Activated CD4-positive, alpha-beta T cell treated with anti-CD3 and anti-CD28 coated beads for 24 hours (primary cell): Measurements from ENCODE around the gene ANKRD33B.

Experiments used
- DNase-seq, 2 donors: peaks; one replicate each; pipeline ENCODE4 v3.0.0-alpha.2; 2020; ENCODE audit warnings: low read depth in 2 of 2

The ANKRD33B gene

DNA sequence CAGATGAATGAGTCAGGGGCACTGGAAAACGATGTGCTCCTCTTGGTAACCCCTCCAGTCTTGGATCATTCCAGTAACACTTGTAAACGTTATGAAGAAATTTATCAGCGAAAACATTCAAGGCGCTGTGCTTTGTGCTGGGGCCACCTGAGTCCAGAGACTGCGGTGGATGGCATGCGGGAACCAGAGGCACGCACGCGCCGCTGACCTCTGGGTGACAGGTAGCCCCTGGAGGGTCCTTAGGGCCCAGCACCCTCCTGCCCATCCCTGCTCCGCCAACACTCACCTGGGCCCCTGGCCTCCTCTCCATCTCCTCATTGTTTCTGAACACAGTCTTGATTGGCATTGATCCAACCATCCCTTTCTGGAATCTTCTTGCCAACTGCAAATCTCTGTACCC, 110.2 kb downstream of the ANKRD33B start:
- no peak for DNase-seq

DNA sequence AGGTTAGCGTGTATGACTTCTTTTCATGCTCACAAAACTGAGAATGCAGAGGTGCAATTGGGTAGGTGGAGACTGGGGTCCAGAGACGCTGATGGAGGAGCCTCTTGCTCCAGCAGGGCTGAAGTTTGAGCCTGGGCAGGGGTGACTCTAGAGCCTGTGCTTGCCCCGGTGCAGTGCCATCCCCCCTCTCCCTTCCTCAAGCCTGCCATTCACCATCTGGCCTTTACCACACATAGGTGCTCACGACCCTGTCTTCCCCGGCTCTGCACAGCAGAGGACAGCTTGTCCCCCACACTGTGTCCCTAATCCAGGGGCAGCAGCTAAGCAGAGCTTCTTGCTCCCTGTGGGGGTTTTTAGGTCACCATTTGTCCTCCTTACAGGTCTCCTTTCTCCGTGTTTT, 110.7 kb downstream of the ANKRD33B start:
- no peak for DNase-seq

DNA sequence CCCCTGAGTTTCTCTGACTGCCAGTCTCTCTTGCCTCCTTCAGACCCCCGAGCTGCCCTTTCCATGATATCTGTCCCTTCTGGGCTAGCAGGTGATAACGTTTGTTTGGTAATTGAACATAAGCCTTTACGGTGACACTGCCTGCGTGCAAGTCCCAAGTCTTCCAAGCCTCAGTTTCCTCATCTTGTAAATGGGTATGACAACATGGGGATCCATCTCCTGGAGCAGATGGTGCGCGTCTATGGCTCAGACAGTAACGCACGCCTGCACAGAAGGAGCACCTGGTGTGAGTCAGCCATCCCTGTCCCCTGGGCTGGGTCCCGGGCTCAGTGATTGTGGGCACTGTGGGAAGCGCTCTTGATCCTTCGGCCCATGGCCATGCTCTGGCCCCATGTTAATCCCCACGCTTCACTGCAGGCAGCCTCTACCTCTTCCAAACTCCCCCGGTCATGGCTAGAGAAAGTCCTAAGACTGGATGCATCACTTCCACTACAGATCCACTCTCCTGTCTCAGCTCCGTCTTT, 111.4 kb downstream of the ANKRD33B start:
- no peak for DNase-seq

DNA sequence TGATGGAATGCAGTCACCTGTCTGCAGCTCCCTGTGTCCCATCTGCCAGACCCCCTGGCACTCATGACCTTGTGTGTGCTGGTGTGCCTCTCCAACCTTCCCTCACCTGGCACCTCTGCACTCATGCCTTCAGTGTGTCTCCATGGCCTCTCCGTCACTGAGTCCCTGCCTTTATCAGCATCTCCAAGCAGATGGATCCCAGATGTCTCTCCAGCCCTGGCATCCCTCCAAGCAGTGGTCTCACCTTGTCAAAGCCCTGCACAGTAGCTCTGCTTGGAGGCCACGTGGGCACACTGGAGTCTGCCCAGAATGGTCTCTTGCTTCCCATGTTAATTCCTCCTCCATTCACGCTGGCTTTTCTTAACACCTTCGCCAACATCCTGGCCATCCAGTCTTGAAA, 112.4 kb downstream of the ANKRD33B start:
- no peak for DNase-seq

DNA sequence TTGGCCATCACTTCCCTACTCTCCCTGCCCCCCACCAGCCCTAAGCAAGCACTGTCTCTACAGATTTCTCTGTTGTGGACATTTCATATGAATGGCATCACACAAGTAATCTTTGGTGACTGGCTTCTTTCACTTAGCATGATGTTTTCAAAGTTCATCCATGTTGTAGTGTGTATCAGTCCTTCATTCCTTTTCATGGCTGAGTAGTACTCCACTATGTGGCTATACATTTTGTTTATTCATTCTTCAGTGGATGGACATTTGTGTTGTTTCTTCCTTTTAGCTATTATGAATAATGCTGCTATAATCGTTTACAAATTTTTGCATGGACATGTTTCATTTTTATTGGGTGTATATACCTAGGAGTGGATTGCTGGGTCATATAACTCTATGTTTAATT, 113.1 kb downstream of the ANKRD33B start:
- no peak for DNase-seq

DNA sequence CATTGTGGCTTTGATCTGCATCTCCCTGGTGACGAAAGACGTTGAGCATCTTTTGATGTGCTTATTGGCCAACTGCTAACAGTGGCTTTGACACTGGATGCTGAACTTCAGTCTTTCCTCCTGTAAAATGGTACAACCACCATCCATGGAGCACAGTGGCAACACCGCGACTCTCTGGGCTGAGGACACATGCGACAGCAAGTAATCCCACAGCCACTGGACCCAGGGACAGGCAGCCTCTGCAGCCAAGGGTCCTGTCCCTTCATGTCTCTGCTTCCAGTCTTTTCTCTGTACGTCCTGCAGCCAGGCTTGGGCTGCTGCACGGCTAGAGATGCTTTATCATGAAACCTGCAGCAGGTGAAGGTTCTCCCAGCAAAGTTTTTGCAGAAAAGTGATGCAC, 113.7 kb downstream of the ANKRD33B start:
- DNase-seq = no peak

DNA sequence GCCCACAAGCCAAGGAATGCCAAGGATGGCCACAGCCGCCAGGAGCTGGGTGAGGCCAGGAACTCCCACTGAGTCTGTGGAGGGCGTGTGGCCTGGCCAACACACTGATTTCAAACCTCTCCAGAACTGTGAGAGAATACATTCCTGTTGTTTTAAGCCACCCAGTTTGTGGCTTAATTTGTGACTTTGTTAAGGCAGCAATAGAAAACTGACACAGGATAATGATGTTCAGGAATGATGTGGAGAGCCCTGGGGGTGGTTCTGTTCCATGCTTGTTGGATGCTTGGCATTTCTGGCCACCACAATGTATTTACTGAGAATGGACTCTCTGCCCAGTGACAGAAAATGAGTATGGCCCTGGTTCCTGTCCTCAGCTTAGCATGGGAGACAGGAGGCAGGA, 114.4 kb downstream of the ANKRD33B start:
- DNase-seq = no peak

DNA sequence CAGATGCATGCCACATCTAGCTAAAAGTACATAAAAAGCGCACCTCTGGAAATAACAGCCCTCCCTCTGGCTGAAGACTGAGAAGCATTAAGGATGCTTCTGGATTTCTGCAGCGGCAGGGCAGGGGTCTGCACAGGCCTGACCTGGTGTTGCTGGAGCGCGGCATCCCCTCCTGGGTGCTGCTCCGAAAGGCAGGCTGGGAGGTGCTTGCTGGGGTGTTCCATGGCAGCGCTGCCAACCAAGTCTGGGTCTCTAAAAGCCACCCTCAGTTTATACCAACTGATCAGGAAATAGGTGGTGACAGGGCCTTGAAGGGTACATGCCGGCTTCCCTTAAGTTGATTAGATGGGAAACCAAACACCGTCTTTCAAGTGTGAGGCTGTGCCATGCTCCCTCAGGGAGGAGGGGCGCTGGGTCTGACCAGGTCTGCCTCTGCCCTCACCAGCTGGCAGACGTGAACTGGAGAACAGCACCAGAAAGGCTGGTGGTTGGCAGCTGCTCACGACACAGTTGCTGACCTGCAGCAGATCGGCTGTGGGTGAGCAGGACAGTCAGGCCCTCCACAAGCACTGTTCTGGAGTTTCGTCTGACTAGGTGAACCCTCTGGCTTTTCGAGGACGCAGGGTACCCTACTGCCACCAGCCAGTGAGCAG, 115.6 kb downstream of the ANKRD33B start:
- DNase-seq = no peak

DNA sequence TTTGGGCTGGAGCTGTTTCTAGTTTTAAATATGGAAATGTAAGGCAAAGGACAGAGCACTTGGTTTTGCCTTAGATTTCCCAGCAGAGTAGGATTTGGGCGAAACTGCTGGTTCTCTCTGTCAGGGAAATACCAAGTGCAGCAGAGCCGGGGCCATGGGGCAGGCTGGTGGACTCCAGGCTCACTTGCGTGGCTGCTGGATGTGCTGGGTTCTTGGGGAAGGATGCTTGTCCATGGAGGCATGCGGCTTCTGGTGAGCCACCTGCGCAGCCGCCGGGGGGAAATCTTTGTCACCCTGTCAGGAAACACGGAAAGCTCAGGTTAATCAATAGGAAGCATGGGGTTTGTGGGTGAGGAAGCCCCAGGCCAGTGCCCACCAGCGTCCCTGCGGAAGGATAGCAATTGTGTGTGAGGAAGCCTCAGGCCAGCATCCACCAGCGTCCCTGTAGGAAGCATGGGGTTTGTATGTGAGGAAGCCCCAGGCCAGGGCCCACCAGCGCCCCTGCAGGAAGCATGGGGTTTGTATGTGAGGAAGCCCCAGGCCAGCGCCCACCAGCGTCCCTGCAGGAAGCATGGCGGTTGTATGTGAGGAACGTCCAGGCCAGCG, 117.1 kb downstream of the ANKRD33B start:
- no peak for DNase-seq

DNA sequence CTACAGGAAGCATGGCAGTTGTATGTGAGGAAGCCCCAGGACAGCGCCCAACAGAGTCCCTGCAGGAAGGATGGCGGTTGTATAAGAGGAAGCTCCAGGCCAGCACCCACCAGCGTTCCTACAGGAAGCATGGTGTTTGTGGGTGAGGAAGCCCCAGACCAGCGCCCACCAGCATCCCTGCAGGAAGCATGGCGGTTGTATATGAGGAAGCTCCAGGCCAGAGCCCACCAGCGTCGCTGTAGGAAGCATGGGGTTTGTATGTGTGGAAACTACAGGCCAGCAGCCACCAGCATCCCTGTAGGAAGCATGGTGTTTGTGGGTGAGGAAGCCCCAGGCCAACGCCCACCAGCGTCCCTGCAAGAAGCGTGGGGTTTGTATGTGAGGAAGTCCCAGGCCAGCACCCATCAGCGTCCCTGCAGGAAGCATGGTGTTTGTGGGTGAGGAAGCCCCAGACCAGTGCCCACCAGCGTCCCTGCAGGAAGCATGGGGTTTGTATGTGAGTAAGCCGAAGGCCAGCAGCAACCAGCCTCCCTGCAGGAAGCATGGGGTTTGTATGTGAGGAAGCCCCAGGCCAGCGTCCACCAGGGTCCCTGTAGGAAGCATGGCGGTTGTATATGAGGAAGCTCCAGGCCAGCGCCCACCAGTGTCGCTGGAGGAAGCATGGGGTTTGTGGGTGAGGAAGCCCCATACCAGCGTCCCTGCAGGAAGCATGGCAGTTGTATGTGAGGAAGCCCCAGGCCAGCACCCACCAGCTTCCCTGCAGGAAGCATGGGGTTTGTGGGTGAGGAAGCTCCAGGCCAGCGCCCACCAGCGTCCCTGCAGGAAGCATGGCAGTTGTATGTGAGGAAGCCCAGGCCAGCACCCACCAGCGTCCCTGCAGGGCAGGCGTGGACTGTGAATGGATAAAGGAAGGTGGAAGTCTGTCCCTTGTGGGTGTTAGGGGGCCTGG, 118.1 kb downstream of the ANKRD33B start:
- DNase-seq = no peak

DNA sequence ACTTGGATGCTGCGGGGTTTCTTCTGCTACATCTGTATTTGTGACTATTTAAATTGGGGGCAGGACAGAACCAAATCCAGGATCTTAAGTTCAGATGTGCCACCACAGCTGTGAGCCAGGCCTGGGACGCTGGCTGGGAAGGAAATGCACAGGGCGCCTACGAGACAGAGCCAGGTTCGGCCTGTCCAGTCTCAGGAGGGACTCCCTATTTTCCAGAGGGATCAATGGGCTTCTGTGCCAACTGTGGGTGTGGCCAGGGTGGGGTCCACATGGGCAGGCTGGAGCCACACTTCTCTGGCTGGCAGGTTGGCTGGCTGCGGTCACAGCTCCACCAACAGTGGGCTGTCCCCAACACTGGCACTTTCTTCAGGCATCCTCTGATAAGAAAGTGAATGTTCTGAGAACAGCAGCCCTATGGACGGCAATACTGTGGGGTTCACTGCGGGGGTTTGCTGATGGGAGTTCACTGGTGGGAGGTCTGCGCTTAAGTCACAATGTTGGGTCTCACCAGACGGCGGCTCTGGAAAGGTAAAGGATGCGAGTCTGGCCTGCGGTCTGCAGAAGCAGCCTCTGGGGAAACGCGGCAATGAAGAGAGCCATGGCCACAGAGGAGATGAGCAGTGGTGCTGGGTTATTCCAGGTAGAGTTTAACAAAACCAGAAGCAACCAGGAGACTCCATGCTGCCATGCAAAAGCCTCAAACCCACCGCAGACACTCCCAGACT, 119.1 kb downstream of the ANKRD33B start:
- no peak for DNase-seq

DNA sequence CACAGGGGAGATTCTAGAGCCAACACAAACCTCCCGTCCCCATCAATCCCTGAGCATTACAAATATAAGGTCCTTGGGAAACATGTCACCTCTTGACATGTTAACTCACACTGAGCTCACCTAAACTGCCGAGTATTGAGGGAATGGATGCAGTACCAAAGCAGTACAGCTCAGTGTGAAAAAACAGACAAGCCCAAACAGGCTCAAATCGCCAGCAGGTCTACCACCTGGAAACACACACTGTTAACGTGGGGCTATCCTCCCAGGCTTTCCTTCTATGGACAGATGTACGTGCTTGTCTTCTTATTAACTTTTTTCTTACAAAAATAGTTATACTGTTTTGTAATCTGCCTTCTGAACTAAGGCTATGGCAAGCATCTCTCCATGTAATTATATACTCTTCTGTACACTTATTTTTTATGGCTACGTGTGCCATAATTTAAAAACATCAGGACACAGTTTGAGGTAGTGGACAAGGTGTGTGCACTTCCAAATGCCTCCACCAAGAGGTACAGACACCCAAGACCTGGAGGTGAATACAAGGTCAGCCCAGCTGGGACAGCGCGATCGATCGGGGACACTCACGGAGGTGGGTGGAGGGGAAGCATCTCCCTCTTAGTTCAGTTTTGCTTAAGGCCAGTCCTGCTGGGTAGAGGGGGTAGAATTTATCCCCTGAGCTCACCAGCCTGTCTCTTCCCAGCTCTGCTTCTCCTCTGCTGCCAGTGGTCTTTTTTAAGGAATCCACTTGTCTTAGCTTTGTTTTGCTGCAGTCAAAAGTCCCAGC, 120.6 kb downstream of the ANKRD33B start:
- DNase-seq = no peak

DNA sequence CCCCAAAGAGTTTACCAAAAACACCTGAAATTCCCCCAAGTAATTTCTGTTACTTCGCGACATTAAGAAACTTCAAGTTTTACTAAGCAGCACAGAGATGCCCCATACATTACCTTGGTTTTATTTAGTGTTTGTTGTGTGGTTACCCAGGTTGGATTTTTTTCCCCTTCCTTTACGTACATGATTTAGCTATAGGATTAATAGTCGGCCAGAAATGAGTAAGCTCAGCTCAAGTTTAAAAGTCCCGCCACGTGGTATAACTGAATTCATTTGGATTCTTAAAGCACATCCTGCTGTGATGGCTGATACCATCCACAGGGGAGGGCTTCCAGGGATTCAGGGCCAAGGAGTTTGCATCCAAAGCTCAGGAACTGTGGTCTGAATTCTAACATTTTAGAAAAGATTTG, 121.2 kb downstream of the ANKRD33B start:
- DNase-seq = no peak

DNA sequence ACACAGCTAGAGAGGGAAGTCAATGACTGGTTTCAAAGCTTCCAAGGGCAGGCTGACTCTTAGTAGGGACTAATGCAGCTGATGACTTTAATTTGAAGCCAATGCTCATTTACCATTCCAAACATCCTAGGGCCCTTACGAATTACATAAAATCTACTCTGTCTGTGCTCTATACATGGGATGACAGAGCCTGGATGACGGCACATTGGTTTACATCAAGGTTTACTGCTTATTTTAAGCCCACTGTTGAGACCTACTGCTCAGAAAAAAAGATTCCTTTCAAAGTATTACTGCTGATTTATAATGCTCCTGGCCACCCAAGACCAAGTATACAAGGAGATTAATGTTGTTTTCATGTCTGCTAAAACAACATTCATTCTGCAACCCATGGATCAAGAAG, 123.0 kb downstream of the ANKRD33B start:
- DNase-seq = no peak

DNA sequence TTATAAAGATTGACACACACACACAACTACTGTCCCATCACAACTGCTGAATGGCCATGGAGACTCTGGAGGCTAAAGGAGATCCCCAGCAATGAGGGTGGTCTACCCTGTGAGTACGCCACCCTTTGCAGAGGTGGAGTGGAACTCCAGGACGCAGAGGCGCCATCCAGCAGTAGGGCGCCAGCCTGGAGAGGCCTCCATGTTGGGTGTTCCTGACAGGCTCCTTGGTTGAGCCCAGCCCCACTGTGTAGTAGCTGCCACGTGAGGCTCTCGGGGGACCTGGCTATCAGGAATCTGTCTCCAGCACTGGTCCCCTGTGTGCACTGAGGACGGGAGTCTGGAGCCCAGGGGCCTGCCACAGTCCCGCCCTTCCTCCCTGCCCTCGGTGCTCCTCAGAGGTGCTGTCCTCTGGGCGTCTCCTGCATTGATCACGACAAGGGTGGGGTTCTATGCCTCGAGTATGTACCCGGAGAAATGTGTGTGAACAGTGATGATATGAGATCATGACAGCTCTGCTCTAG, 124.8 kb downstream of the ANKRD33B start:
- DNase-seq = no peak

DNA sequence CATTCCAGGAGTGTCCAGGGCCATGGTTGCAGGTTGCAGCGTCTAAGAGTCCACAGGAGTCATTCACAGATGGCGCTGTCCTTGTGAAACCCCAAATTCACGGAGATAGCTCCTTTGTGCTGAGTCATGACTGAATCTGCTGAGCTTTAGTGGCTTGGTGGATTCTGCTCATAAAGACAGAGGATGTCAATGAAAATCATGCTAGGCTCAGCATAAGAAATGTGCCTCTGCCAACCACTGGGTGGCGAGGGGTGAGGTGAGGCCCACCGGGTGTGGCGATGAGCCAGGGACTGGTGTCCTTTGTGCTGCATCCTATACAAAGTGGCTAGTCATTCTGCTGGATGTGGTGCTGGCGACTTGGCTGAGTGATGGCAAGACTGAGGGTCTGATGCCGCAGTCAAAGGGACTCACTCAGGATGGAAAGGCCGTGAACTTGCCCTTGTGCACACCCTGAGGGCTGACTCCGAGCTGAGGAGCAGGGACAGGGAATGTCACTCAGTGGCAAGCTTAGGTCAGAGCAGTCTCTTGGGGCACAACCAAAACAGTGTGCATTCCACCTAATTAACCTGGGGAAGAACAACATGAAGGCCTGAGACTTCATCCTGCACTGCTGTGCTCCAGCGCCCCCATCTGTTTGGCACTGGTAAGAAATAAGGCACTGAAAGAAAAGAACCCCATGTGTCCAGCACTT, 125.7 kb downstream of the ANKRD33B start:
- DNase-seq = no peak

DNA sequence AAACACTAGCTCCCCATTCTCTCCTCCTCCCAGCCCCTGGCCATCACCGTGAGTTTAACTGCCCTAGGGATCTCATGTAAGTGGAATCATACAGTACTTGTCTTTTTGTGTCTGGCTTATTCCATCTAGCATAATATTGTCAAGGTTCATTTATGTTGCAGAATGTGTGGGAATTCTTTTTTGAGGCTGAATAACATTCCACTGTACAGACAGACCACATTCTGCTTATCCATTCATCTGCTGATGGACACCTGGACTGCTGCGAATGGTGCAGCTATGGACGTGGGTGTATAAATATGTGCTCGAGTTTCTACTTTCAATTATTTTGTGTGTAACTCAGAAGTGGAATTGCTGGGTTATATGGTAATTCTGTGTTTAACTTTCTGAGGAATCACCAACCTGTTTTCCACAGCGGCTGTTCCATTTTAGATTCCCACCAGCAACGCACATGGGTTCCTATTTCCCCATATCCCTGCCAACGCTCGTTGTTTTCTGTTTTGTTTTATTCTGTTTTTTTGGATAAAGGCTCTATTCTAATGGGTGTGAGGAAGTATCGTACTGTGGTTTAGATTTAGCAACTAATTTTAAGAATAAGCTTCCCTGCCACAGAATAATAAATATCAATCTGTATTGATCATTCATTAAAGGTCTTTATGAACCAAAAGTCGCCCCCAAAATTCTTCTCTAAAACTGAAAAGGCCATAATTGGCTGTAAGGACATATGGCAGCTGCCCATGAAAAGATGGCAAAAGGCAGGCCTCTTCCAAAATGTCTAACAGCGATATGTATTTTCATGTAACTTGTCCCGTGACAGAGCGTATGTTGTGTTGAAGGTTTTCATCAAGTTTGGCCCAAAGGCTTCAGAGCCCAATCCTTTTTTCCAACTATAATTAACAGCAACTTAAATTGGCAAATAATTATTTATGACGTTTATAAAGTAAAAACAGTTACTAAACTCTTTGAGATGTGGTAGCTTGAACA, 126.9 kb downstream of the ANKRD33B start:
- DNase-seq = no peak

DNA sequence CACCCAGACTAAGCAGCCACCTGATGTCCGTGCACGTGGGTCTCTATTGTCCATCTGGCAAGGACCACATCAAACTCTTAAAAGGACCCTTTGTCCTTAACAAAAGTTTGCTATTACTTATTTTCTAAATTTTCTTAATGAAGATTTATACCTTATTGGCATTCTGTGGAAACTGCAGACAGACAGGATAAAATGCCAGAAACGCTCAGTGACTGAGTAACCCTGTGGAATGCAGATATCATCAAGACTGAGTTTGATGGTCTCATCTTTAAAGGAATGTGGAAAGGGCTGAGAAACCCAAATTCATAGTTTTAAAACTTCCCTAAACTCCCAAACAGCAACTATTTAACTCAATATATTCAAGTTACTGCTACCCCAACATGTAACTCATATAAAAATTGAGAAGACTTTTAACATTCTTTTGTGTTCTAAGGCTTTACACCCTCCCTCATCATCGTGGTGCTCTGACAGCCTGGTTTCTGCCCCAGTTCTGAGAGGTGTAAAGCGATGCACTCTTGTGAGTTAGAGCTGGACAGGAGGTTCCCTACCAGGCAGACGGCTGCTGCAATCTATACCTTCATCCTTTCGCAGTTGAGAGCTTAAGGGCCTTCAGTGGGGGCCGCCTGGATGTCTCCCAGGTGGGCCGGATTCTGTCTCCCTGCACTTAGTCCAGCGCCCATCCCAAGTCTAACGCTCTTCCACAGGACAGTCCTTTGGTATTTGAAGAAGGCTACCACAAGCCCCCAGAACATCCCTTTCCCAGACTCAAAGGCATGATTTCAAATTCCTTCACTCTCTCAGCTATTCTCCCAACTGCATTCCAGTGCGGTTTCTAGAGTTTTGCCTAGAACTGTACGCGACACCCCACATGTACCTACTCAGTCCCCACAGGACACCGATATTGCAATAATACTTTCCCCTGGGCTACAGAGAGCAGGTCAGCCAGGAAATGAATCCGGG, 128.2 kb downstream of the ANKRD33B start:
- no peak for DNase-seq
